GM12874 (cell line): ENCODE results near the gene CFAP97.
A peak's percentile ranks its signal among the peaks of the same experiment; 100 is the strongest.

Experiments
- CTCF ChIP-seq: IDR thresholded peaks from 2 replicates; pipeline ENCODE4 v1.5.1; 2011; ENCODE audit warnings: low read depth, mild to moderate bottlenecking, control low read depth, low read length, moderate library complexity; ENCODE audit not compliant: insufficient read depth

CFAP97 gene

GRCh38 chr4:185142912-185143600, 60.7 kb downstream of the CFAP97 start, which contains the start of gene SLC25A4:
TSS of gene SLC25A4 (plus strand) at chr4:185143266. CDS start at chr4:185143373, 107 bp downstream.
- peak; percentile 73 for TF ChIP-seq CTCF

- TF ChIP-seq CTCF, result no peak
These were observed 61.3 kb downstream of the CFAP97 start for GRCh38 chr4:185142564-185142911.

GRCh38 chr4:185141777-185142176, 62.0 kb downstream of the CFAP97 start:
- no peak for TF ChIP-seq CTCF

GRCh38 chr4:185139736-185140135, 64.1 kb downstream of the CFAP97 start:
- no peak for TF ChIP-seq CTCF

- no peak for TF ChIP-seq CTCF
These were observed 65.6 kb downstream of the CFAP97 start for GRCh38 chr4:185138161-185138560.

- no peak for TF ChIP-seq CTCF
These were observed 66.4 kb downstream of the CFAP97 start for GRCh38 chr4:185137233-185137925.

- peak; percentile 47; the same call in 1 of the 2 replicates for TF ChIP-seq CTCF
These were observed 69.4 kb downstream of the CFAP97 start for GRCh38 chr4:185134307-185134869.
